ENCODE data around the gene CCDC9. TPM values are rescaled to one million over a fixed set of nuclear protein-coding genes. Genes with fewer than 3 reads are reported as not detected.

CCDC9 gene
- total RNA-seq, 4 donors from 2014 or later, result 12.1 to 104 (median 35.8) TPM

DNA sequence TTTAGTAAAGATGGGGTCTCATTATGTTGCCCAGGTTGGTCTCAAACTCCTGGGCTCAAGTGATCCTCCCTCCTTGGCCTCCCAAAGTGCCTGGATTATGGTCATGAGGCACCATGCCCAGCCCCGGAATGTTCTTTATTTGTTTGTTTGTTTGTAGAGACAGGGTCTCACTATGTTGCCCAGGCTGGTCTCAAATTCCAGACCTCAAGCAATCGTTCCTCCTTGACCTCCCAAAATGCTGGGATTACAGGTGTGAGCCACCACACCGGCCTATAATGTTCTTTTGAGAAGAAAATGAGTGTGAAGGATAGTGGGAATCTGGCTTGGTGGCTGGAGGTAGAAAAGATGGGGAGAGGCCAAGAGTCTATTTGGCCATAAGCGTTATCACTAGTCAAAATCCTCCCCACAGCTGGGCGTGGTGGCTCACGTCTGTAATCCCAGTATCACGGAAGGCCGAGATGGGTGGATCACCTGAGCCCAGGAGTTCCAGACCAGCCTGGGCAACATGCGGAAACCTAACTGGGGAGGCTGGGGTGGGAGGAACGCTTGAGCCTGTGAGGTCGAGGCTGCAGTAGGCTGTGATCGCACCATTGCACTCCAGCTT lies 20.2 kb upstream of the CCDC9 start:
- no peak overlapping the region for H3K27ac ChIP-seq
- H3K36me3 ChIP-seq, result no peaks in the 10 kb centered on the region
- no peaks in the 10 kb centered on the region for H3K27me3 ChIP-seq
- no peaks in the 10 kb centered on the region for H3K9me3 ChIP-seq
- TF ChIP-seq, protein P1, sequence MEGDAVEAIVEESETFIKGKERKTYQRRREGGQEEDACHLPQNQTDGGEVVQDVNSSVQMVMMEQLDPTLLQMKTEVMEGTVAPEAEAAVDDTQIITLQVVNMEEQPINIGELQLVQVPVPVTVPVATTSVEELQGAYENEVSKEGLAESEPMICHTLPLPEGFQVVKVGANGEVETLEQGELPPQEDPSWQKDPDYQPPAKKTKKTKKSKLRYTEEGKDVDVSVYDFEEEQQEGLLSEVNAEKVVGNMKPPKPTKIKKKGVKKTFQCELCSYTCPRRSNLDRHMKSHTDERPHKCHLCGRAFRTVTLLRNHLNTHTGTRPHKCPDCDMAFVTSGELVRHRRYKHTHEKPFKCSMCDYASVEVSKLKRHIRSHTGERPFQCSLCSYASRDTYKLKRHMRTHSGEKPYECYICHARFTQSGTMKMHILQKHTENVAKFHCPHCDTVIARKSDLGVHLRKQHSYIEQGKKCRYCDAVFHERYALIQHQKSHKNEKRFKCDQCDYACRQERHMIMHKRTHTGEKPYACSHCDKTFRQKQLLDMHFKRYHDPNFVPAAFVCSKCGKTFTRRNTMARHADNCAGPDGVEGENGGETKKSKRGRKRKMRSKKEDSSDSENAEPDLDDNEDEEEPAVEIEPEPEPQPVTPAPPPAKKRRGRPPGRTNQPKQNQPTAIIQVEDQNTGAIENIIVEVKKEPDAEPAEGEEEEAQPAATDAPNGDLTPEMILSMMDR (IDR thresholded peaks at IDR 0.05), result no peak
- TF ChIP-seq POLR2A (IDR thresholded peaks at IDR 0.05), result no peak
- H3K4me1 ChIP-seq, result peaks cover 0 to 34% (median 13%) of the 10 kb centered on the region in 4 donors
- no peak for DNase-seq
- no peak overlapping the region for H3K4me3 ChIP-seq

DNA sequence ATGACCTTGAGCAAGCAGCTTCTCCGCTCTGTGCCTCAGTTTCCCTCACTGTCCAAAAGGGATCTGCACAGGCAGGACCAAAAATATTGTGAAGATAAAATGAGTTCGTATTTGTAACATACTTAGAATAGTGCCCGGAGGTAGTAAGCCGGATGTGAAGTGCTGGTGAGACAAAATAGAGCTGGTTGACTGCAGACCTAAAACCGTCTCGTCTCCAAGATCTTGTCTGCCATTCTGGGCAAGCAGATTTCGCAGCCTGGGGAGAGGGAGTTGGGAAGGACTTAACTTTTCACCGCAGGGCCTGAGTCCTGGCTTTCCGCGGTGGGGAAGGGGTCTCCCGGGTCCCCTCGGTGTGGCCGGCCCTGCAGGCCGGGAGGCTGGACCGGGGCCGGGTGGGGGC lies 17.2 kb upstream of the CCDC9 start:
- H3K4me3 ChIP-seq, result peak overlapping the region in 3 of 4 donors; percentile 39 to 46 (median 42)
- no peaks in the 10 kb centered on the region for H3K27me3 ChIP-seq
- H3K4me1 ChIP-seq, result peaks cover 0 to 38% (median 17%) of the 10 kb centered on the region in 4 donors
- H3K27ac ChIP-seq, result peak overlapping the region in 1 of 4 donors; percentile 46
- no peak for TF ChIP-seq POLR2A (IDR thresholded peaks at IDR 0.05)
- TF ChIP-seq, protein P1 (IDR thresholded peaks at IDR 0.05), result no peak
- DNase-seq, result no peak
- H3K36me3 ChIP-seq, result no peaks in the 10 kb centered on the region
- H3K9me3 ChIP-seq, result no peaks in the 10 kb centered on the region

DNA sequence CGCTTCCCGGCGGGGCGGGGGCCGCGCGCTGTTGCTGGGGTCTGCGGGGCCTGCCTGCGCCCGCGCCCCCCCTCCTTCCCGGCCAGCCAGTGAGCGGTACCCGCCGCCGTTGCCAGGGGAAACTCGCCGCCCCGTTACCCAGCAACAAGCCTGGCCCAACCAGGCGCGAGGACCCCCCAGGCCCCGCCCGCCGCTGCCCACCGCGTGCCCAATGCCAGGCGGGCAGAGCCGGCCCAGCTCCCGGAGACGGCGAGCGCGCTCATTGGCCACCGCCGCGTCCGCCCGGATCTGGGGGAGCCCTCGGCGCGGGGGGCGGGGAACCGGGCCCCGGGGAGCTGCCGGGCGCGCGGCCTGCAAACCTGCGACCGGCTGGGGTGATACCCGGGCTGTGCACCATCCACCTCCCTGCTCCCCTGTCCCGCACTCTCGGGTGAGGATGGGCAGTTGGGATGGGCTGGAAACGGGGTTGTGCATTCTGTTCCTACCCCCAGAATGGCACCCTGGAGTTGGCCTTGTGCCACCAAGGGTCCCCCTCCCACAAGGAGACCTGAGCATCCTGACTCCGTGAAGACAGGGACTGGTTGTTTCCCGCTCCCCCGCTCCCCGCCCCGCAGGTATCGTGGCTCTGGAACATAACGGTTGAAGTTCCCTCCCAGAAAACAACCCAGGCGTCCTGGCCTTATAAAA lies 16.6 kb upstream of the CCDC9 start:
- Histone ChIP-seq H3K9me3 (no peaks in the 10 kb centered on the region), H3K36me3 (no peaks in the 10 kb centered on the region), H3K4me3 (peak overlapping the region in 3 of 4 donors; percentile 39 to 46 (median 42)), H3K27me3 (no peaks in the 10 kb centered on the region), H3K27ac (peak overlapping the region in 1 of 4 donors; percentile 46), H3K4me1 (peaks cover 0 to 44% (median 20%) of the 10 kb centered on the region in 4 donors)
- DNase-seq, result peak; percentile 41 to 69 (median 55)
- TF ChIP-seq, protein P1 (IDR thresholded peaks at IDR 0.05), result no peak
- TF ChIP-seq POLR2A (IDR thresholded peaks at IDR 0.05), result no peak

DNA sequence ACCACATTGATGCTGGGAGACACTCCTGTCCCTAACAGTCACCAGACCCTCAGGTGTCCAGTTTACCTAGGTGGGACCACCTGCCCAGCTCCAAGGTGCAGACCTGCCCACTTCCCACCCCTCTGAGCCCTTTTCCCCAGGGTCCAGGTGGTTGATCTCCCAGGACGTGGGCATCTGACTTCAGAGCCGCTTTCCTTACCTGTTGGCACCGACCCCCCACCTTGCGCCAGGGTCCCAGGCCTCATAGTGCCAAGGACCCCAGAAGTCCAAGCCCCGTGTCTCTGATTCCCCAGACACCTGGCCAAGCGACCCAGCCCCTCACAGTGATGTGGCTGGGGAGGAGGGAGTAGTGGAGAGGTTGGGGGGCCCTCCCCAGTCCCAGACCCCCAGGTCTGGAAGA lies 15.8 kb upstream of the CCDC9 start:
- no peak overlapping the region for H3K4me3 ChIP-seq

DNA sequence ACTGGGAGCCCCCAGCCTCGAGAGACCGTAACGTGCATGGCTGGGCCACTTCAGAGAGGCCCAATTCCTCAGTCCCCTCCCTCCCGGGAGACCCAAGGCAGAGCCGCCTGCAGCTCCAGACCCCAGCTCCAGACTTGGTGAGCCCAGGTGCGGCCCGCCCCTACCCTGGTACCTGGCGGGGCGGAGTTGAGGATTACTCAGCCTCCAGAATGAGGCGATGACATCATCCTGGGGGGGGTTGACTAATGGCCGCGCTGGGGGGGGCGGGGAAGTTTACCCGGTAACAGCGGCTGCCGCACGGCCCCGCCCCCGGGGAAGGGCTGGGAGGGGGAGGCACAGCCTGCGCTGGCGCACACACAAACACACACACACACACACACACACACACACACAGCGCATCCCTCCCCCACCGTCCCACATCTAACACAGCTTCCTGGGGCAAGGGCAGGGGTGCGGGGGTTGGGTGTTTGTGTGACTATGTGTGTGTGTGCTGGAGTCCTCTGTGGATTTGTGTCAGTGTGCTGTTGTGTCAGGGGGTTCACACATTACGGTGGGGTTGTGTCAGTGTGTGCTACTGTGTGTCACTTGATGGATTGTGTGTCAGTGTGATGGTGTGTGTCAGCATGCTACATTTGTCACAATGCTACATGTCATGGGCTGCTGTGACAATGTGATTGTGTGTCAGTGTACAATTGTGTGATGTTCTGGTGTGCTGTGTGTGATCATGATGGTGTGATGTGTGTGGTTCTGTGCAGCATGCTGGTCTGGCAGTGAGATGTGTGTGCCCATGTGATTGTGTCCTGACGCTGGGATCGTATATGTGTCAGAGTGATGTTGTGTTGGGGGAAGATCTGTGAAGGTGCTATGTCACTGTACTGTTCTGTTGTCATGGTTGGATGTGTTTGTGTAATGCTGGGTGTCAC lies 15.1 kb upstream of the CCDC9 start:
- TF ChIP-seq, protein P1 (IDR thresholded peaks at IDR 0.05), result no peak
- TF ChIP-seq POLR2A (IDR thresholded peaks at IDR 0.05), result no peak
- Histone ChIP-seq H3K4me1 (peaks cover 0 to 44% (median 20%) of the 10 kb centered on the region in 4 donors), H3K9me3 (no peaks in the 10 kb centered on the region), H3K27me3 (no peaks in the 10 kb centered on the region), H3K36me3 (no peaks in the 10 kb centered on the region), H3K27ac (peak overlapping the region in 2 of 4 donors; percentile 9 to 40), H3K4me3 (peak overlapping the region in 2 of 4 donors; percentile 1 to 14)
- DNase-seq, result peak; percentile 76 to 91 (median 85)

More for the DNA sequence above, 15.8 kb upstream of the CCDC9 start:
- H3K9me3 ChIP-seq, result no peaks in the 10 kb centered on the region
- TF ChIP-seq POLR2A (IDR thresholded peaks at IDR 0.05), result no peak
- TF ChIP-seq, protein P1 (IDR thresholded peaks at IDR 0.05), result no peak
- no peaks in the 10 kb centered on the region for H3K27me3 ChIP-seq
- peaks cover 0 to 44% (median 20%) of the 10 kb centered on the region in 4 donors for H3K4me1 ChIP-seq
- DNase-seq, result no peak
- H3K27ac ChIP-seq, result peak overlapping the region in 1 of 4 donors; percentile 40
- no peaks in the 10 kb centered on the region for H3K36me3 ChIP-seq

Data from Peyer's patch (tissue), 4 donors.